ENCODE results near the gene PARL.

DNA sequence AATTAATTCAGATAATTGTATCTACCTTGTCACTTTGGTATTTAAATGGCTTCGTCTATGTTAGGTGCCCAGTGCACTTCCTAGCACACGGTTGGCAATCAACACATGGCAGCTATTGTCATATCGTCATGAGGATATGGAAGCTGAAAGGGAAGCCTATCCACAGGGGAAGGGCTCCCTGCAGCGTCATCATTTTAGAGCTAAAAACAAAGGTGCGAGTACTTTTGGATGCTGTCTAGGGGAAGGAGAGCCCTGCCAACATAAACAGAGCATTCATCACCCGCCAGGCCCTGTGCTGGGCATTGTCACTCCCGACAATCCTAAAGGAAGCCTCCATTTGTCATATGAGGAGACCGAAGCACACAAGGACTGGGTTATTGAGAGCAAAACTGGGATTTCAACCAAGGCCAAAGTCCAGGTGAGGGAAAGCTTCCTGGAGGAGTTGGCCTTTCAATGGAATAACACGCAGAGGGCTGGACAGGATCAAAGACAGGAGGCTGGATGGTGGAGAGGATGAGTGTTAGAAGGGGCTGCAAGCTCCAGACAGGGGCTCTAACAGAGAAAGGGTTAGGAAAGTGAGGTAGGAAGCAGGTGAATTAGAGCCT lies 8.0 kb upstream of the PARL start:
- TF ChIP-seq, protein P1, sequence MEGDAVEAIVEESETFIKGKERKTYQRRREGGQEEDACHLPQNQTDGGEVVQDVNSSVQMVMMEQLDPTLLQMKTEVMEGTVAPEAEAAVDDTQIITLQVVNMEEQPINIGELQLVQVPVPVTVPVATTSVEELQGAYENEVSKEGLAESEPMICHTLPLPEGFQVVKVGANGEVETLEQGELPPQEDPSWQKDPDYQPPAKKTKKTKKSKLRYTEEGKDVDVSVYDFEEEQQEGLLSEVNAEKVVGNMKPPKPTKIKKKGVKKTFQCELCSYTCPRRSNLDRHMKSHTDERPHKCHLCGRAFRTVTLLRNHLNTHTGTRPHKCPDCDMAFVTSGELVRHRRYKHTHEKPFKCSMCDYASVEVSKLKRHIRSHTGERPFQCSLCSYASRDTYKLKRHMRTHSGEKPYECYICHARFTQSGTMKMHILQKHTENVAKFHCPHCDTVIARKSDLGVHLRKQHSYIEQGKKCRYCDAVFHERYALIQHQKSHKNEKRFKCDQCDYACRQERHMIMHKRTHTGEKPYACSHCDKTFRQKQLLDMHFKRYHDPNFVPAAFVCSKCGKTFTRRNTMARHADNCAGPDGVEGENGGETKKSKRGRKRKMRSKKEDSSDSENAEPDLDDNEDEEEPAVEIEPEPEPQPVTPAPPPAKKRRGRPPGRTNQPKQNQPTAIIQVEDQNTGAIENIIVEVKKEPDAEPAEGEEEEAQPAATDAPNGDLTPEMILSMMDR (IDR thresholded peaks at IDR 0.05; ENCODE audit: low read depth, low read length), result no peak
- TF ChIP-seq EZH2phosphoT487 (IDR thresholded peaks at IDR 0.05; ENCODE audit: low read depth), result no peak

Data from OCI-LY3 (cell line).